Measurements from ENCODE around the gene ZFHX2. TPM values are rescaled to one million over a fixed set of nuclear protein-coding genes. Genes with fewer than 3 reads are reported as not detected.
"Not testable (repeated sequence)": the region's sequence is repeated elsewhere in the genome, so short reads cannot be mapped to it uniquely, and the experiment has no call there.

ZFHX2 gene
- total RNA-seq, 2 experiments from 2014 or later = 1.8 to 2.7 TPM

DNA sequence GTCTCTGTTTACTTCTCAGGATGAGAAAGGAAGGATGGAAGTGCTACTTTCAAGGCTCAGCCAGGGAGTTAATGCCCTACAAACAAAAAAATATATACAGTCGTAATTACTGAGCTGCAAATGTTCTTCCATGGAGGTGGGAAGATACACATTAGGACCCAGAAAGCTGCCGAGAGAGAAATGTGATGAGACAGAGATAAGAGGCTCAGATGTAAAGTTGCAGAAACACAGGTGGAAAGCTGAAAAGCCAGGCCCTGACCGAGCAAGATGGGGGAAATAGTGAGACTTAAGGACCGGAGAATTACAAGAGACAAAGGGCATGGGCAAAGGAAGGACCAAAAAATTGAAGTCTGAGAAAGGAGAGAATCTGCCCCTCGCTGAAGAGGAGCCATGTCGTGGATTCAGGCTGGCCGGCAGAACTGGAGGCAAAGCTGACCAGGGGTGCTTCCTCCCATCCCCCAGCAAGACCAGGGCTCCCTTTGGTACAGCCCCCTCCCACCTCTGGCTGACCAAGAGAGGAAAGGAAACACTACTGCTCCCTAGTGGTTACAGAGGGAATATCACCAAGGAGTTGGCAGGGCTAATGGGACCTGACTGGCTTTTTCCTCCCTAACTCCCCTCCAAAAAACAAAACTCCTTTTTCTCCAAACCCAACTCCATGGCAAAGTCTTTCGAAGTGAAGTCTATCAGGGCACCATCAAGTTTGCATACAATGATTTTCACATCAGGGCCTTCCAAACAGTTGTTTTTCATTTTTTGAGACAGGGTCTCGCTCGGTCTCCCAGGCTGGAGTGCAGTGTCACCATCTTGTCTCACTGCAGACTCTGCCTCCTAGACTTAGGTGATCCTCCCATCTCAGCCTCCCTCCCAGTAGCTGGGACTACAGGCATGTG lies 12.1 kb downstream of the ZFHX2 start:
- peaks cover 2% of the 10 kb centered on the region for H3K4me1 Mint-ChIP-seq
- CTCF ChIA-PET = interaction anchor here (0.8 to 7.3 kb wide), 11 partner anchors 10 to 65 kb away, joined by 3 to 52 read pairs (median 5); partner anchors contain the start of gene ZFHX2
- H3K27ac Mint-ChIP-seq = no peak overlapping the region
- H3K36me3 Mint-ChIP-seq = no peaks in the 10 kb centered on the region
- DNase-seq = no peak
- no peak overlapping the region for H3K4me3 Mint-ChIP-seq
- peak; percentile 77 for ATAC-seq
- H3K27me3 Mint-ChIP-seq = peaks cover 2% of the 10 kb centered on the region
- no peaks in the 10 kb centered on the region for H3K9me3 Mint-ChIP-seq (ENCODE audit: low read depth)

DNA sequence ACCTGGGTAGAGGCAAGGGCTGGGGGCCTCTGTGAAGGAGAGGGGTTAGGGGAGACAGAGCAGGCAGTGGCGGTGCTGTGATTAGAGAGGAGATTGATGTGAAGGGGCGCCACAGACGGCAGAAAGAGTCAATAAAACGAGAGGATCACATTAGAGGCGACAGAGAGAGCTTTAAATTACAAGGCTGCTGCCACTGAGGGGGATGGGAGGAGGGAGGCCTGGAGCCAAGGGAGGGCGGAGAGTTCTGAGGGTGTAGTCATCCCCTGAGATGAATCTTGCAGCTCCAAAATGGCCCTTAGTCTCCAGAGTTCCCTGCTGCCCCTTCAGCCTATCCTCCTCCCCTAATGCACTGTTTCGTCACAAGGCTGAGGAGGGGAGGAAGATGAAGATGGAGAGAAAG lies 12.8 kb downstream of the ZFHX2 start:
- Mint-ChIP-seq H3K4me1 (peaks cover 2% of the 10 kb centered on the region), H3K36me3 (no peaks in the 10 kb centered on the region), H3K4me3 (no peak overlapping the region), H3K9me3 (ENCODE audit: low read depth) (no peaks in the 10 kb centered on the region), H3K27me3 (peaks cover 2% of the 10 kb centered on the region), H3K27ac (no peak overlapping the region)
- ATAC-seq (no peak), DNase-seq (no peak)
- CTCF ChIA-PET = interaction anchor here (0.8 to 7.3 kb wide), 9 partner anchors 9 to 274 kb away, joined by 3 to 52 read pairs (median 3); no protein-coding TSS in a partner anchor

DNA sequence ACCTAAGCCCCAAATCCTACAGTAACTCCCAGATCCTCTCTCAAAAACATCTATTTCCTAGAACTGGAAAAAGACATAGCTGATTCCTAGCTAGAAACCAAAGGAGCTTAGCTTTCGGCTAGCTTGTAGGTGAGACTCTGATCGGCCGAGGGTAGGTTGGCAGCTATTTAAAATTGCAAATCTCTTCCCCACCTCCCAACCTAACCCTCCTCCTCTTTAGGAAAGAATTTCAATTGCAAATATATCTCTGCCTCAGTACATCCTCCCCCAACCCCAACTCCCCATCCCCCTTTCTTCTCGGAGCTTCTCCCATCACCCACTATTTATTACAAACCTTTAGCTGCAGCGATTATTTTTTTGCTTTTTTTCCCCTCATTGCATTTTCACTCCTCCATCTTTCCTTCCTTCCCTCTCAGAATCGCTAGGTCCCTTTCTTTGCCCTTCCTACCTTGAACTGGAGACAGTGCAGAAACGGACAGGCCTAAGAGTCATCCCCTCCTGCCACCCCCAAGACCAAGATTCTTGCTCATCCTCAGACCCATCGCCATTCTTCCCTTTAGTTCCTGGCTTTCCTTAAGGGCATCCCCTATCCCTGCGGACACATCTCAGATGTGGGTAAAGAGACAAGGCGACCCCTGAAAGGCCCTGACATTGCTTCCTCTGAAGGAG lies 13.4 kb downstream of the ZFHX2 start:
- Mint-ChIP-seq H3K27me3 (peaks cover 2% of the 10 kb centered on the region), H3K9me3 (ENCODE audit: low read depth) (no peaks in the 10 kb centered on the region), H3K4me3 (no peak overlapping the region), H3K36me3 (no peaks in the 10 kb centered on the region), H3K4me1 (peaks cover 2% of the 10 kb centered on the region), H3K27ac (no peak overlapping the region)
- ATAC-seq (no peak), DNase-seq (no peak)
- CTCF ChIA-PET = interaction anchor here (0.6 to 7.3 kb wide), 9 partner anchors 8 to 418 kb away, joined by 3 to 52 read pairs (median 4); no protein-coding TSS in a partner anchor

DNA sequence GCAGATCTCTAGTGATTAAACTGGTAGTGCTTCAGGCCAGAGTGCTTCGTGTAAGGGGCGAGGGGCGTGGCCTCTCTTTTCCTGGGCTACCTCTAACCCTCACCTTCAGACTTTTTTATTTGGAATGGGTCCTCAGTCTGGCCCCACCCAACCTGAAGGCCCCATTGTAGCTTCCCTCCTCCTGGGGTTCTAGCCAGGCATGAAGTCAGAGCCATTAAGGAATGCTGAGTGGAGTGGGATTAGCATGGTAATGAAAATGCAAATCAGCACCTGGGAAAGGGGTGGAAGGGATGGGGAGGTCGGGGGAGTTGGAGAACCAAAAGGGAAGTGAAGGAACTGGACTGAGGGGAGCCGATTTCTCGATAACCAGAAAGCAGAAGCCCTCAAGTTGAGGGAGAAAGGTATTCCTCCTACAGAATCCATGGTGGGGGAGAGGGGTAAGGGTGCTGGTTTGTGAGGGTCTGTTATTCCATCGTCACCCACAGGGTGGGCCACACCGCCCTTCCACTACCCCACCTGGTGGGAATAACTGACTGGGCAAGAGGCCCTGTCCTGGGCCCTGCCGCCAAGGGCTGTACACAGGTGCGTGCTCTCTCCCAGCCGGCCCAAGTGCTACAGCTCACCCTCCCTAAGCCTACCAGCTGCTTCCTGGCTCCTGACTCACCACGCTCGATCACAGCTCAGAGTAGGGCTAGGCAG lies 14.1 kb downstream of the ZFHX2 start:
- Mint-ChIP-seq H3K27ac (no peak overlapping the region), H3K36me3 (no peaks in the 10 kb centered on the region), H3K9me3 (ENCODE audit: low read depth) (no peaks in the 10 kb centered on the region), H3K27me3 (peaks cover 2% of the 10 kb centered on the region), H3K4me1 (peaks cover 2% of the 10 kb centered on the region), H3K4me3 (no peak overlapping the region)
- CTCF ChIA-PET = interaction anchor here (0.6 to 7.3 kb wide), 9 partner anchors 8 to 417 kb away, joined by 3 to 52 read pairs (median 4); no protein-coding TSS in a partner anchor
- DNase-seq (no peak), ATAC-seq (no peak)

DNA sequence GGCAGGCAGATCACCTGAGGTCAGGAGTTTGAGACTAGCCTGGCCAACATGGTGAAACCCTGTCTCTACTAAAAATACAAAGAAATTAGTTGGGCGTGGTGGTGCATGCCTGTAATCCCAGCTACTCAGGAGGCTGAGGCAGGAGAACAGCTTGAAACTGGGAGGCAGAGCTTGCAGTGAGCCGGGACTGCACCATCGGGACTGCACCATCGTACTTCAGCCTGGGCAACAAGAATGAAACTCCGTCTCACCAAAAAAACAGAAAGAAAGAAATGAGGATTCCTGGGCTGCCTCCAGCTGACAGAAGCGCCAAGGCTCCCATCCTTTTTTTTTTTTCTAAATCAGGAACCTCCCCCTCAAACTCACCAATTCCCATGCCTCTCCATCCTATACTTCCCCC lies 14.7 kb downstream of the ZFHX2 start:
- not testable (repeated sequence) for H3K27me3 Mint-ChIP-seq; ATAC-seq; H3K36me3 Mint-ChIP-seq; DNase-seq; H3K4me1 Mint-ChIP-seq; H3K4me3 Mint-ChIP-seq; H3K27ac Mint-ChIP-seq; H3K9me3 Mint-ChIP-seq (ENCODE audit: low read depth)
- CTCF ChIA-PET = interaction anchor here (0.8 to 7.3 kb wide), 3 partner anchors 26 to 207 kb away, joined by 3 to 52 read pairs (median 3); no protein-coding TSS in a partner anchor

DNA sequence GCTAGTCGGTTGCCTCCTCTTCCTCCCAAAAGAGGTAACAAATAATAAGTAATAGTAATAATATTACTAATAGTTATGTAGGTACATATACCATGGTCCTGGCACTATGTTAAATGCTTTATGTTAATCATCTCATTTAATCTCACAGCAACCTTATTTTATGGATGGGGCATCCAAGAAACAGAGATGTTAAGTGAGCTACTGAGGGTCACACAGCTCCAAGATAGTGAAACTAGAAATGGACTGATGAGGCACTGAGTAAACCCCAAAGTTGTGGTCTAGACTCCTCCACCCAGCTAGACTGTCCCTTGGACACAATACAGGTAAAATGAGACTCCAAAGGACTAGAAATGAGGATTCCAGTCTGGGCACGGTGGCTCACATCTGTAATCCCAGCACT lies 15.1 kb downstream of the ZFHX2 start:
- no peak overlapping the region for H3K27ac Mint-ChIP-seq
- CTCF ChIA-PET = interaction anchor here (0.8 to 7.3 kb wide), 3 partner anchors 27 to 207 kb away, joined by 3 to 52 read pairs (median 3); no protein-coding TSS in a partner anchor

DNA sequence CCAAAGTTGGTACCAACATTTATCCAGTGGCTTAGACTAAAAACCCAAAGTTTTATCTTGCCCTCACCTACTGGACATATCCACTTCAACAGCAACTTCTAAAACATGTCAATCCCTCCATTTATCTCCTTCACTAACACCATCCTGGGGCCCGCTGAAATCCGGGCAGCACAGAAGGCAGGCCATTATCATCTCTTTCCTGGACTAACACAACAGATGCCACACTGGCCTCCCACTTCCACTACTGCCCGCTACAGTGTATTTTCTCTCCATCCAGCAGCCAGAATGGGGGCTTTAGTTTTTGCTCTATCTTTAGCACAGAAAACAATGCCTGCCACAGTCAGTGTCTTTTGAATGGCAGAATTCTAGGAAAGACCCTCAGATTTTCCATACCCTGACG lies 15.6 kb downstream of the ZFHX2 start:
- CTCF ChIA-PET = interaction anchor here (1.3 kb wide), 1 partner anchor 27 kb away, joined by 3 read pairs; no protein-coding TSS in a partner anchor
- no peaks in the 10 kb centered on the region for H3K9me3 Mint-ChIP-seq (ENCODE audit: low read depth)
- no peak for ATAC-seq
- DNase-seq = no peak
- H3K27me3 Mint-ChIP-seq = peaks cover 2% of the 10 kb centered on the region
- no peak overlapping the region for H3K27ac Mint-ChIP-seq
- H3K4me1 Mint-ChIP-seq = peaks cover 2% of the 10 kb centered on the region
- no peaks in the 10 kb centered on the region for H3K36me3 Mint-ChIP-seq
- no peak overlapping the region for H3K4me3 Mint-ChIP-seq

More for the DNA sequence above, 15.1 kb downstream of the ZFHX2 start:
- Mint-ChIP-seq H3K9me3 (ENCODE audit: low read depth) (no peaks in the 10 kb centered on the region), H3K4me1 (peaks cover 2% of the 10 kb centered on the region), H3K27me3 (peaks cover 2% of the 10 kb centered on the region), H3K36me3 (no peaks in the 10 kb centered on the region), H3K4me3 (no peak overlapping the region)
- DNase-seq = no peak
- no peak for ATAC-seq

DNA sequence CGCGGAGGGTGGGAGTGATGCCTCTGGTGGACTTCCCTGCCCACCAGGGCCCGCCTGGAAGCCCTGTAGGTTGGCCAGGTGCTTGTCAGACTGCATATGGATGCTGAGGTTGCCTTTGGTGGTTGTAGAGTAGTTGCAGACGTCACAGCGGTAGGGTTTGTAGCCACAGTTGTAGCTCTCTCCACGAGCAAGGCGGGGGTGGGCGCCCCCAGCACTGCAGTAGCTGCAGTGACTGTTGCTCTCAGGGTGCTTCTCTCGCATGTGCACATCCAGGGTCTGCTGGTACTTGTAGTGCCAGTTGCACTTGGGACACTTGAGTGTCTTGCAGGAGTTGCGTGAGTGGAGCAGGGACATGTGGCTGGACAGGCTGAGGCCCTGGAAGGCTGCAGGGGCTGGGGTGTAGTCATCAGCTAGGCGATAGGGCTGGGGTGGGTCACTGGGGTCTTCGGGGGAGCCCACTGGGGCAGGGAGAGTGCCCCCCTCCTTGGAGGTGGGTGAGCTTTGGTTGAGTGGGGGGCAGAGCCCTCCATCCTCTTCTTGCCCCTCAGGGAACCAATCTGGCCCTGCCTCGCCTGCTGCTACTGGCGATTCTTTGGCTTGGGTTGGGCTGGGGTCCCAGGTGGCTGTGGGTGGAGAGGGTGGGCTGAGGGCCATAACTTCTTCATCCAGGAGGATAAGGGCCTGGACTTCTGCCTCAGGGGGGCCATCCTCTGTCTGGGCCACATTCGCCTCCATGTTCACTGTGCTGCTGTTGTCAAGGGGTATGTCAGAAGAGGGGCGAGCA lies 17.7 kb downstream of the ZFHX2 start:
- no peak for ATAC-seq
- DNase-seq = no peak
- Mint-ChIP-seq H3K4me3 (no peak overlapping the region), H3K9me3 (ENCODE audit: low read depth) (no peaks in the 10 kb centered on the region), H3K36me3 (no peaks in the 10 kb centered on the region), H3K4me1 (no peaks in the 10 kb centered on the region), H3K27ac (no peak overlapping the region), H3K27me3 (no peaks in the 10 kb centered on the region)
- CTCF ChIA-PET = interaction anchor here (1.4 kb wide), 1 partner anchor 26 kb away, joined by 5 read pairs; no protein-coding TSS in a partner anchor

DNA sequence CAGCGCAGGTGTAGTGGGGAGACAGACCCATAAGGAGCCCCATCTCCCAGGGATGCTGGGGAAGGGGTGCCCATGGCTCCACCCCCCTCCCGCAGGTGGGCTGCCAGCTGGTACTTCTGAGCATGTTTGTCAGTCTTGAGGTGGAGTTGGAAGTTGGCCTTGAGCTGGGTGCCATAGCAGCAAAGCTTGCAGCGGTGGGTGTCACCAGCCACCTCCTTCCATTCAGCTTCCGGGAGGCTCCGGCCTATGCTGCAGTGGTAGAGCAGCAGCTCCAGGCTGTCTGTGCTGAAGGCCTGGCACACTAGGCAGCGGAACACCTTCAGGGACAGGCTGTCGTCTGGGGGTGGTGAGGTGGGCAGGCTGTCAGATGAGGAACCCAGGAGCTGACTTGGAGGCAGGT lies 18.9 kb downstream of the ZFHX2 start:
- Mint-ChIP-seq H3K4me1 (no peaks in the 10 kb centered on the region), H3K27ac (no peak overlapping the region), H3K9me3 (ENCODE audit: low read depth) (no peaks in the 10 kb centered on the region), H3K36me3 (no peaks in the 10 kb centered on the region), H3K27me3 (no peaks in the 10 kb centered on the region), H3K4me3 (no peak overlapping the region)
- ATAC-seq (no peak), DNase-seq (no peak)
- CTCF ChIA-PET = interaction anchor here (1.4 kb wide), 1 partner anchor 27 kb away, joined by 5 read pairs; no protein-coding TSS in a partner anchor

DNA sequence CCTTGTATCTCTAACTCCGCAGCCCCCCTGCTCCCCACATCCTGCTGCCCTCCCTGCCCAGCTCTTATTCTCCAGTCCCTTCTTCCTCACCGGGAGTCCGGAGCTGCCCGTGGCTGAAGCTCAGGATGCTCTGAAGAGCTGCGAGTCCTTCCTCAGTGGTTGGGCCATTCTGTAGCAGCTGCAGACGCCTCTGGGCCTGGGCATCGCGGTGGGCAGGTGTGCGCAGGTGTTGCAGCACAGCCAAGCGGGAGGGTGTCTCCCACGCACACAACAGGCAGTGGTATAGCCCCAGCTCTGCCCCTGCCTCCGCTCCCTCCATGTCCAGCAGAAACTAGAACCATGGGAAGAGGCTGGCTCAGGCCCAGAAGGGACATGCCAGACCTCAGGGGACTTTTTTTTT lies 20.2 kb downstream of the ZFHX2 start:
- H3K9me3 Mint-ChIP-seq (ENCODE audit: low read depth) = no peaks in the 10 kb centered on the region
- H3K4me3 Mint-ChIP-seq = no peak overlapping the region
- ATAC-seq = no peak
- no peak for DNase-seq
- H3K36me3 Mint-ChIP-seq = no peaks in the 10 kb centered on the region
- no peaks in the 10 kb centered on the region for H3K27me3 Mint-ChIP-seq
- H3K27ac Mint-ChIP-seq = no peak overlapping the region
- CTCF ChIA-PET = interaction anchor here (3.1 kb wide), 1 partner anchor 8 kb away, joined by 16 read pairs; no protein-coding TSS in a partner anchor
- H3K4me1 Mint-ChIP-seq = no peaks in the 10 kb centered on the region

DNA sequence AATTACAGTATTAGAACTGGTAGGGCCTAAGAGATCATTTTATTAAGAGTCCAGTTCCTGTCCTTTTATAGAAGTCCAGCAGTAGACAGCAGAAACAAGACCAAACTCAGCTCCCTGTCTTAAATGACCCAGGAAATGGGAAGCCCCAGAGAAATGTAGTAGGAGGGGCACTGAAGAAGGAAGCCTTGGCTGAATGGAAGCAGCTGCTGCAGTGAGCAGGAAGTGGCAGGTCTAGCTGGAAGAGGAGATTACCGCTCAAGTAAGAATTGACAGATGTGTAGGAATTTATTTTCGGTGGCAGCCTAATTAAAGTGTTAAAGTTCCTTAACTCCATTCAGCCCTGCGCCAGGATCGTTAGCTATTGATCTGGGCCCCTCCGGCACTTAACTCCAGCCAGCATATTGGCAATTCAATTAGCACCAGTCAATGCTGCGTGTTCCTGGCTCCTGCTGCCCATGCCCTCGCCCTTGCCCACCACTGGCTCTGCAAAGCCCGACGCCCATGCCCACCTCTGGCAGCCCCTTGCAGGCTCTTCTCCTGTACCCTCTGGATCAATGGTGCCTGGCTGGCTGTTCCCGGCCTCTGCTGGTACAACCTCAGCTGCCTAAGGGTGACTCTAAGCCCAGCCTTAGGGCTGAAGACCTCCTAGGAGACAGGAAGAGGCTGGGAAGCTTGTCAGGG lies 21.1 kb downstream of the ZFHX2 start:
- no peaks in the 10 kb centered on the region for H3K4me1 Mint-ChIP-seq
- ATAC-seq (no peak), DNase-seq (no peak)
- H3K4me3 Mint-ChIP-seq = no peak overlapping the region
- no peaks in the 10 kb centered on the region for H3K36me3 Mint-ChIP-seq
- no peaks in the 10 kb centered on the region for H3K9me3 Mint-ChIP-seq (ENCODE audit: low read depth)
- CTCF ChIA-PET = interaction anchor here (0.7 to 3.1 kb wide), 2 partner anchors 9 to 19 kb away, joined by 3 to 16 read pairs; no protein-coding TSS in a partner anchor
- H3K27me3 Mint-ChIP-seq = no peaks in the 10 kb centered on the region
- H3K27ac Mint-ChIP-seq = no peak overlapping the region

DNA sequence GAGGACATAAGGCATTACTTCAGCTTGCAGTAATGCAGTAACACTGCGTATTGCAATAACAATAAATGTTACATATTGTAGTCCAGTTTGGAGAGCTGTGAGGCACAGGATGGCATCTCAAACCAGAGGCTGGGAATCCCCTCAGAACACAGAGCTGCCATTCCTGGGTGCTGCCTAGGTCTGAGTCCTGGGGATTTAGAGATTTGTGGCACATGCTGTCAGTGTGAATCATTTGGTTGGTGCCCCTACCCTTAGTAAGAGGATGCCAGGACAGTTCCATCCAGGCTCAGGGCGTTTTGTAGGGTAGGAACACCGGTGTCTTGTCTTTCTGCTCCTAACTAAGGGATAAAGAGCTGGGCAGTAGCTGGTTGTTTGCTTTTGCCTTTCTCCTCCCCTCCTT lies 22.5 kb downstream of the ZFHX2 start:
- ATAC-seq = no peak
- Mint-ChIP-seq H3K27ac (no peak overlapping the region), H3K36me3 (no peaks in the 10 kb centered on the region), H3K27me3 (no peaks in the 10 kb centered on the region), H3K9me3 (ENCODE audit: low read depth) (no peaks in the 10 kb centered on the region), H3K4me3 (no peak overlapping the region), H3K4me1 (no peaks in the 10 kb centered on the region)
- CTCF ChIA-PET = interaction anchor here (1.7 to 3.1 kb wide), 2 partner anchors 10 to 51 kb away, joined by 4 to 16 read pairs; no protein-coding TSS in a partner anchor
- DNase-seq = no peak
